LHCN-M2 (cell line): ENCODE measurements around the gene PRELID1. TPM values are rescaled to one million over a fixed set of nuclear protein-coding genes. Genes with fewer than 3 reads are reported as not detected.

ENCODE experiments used
- DNase-seq: peaks from one replicate; pipeline ENCODE4 v3.0.0-alpha.2; 2012; ENCODE audit warnings: low read depth
- total RNA-seq: library from RNA; depleted of rRNA; stranded (reverse); fragments of >200 nt; gene quantifications from 2 replicates; pipeline ENCODE4 v1.2.3, GENCODE V29; 2014

PRELID1 gene
- total RNA-seq, 1 experiment from 2014 or later = 247 TPM

DNA sequence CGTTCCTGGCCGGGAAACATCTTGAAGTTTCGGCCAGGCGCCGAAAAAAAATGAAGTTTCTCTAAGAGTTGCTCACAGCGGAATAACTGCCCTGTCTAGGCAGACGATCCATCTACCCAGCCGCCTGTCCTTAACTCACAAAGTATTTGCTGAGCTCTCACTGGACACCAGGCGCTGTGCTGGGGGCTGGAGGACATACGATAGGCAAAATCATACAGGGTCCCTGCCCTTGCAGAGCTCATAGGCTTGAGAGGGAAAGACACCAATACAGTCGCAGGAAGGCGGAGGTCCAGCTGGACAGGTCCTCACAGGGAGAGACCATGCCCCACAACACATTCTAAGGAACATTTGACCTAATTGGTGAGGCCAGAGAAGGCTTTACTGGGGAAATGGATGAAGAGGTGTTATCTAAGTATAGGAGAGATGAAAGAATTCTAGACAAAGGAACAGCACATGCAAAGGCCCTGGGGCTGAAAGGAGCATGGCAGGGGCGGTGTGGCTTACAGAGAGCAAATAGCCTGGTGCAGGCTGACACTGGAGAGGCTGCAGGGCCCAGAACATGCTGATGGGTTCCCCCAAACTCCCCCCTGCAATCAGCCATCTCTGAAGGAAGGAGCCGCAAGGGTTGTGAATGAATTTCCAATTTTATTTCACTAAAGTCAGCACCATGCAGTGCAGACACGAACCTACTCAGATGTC, 10.1 kb downstream of the PRELID1 start:
- no peak for DNase-seq

- DNase-seq = no peak
Measured at GRCh38 chr5:177314376-177315342, 11.1 kb downstream of the PRELID1 start.

DNA sequence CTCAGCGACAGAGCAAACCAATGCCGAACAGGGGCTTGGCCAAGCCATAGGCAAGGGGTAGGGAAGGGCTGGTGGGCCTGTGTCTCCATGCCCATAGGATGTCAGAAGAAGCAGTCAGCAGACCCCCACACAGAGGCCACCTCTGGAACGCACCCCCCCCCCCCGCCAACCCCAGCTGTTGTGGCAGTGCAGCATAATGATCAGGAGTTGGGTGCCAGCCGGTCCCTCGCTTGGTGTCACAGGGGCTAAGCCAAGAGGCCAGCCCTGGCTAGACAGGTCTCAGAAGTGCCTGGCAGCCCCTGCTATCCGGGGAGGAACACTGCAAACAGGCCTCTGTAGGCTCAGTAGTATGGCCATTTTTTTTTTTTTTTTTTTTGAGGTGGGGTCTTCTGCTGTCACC, 11.8 kb downstream of the PRELID1 start:
- no peak for DNase-seq

DNA sequence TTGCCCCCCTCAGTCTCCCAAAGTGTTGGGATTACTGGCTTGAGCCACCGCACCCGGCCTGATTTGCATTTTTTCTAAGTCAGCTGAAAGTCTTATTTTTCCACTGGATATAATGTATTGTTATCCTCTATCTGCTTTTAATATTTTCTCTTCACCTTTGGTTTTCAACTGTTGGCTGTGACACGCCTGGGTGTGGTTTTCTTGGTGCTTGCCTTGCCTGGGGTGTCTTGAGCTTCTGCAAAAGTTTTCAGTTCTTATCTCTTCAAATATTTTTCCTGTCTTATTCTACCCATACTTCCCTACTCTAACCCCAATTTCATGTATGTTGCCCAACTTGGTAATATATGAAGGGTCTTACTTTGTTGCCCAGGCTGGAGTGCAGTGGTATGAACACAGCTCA, 12.4 kb downstream of the PRELID1 start:
- no peak for DNase-seq

GRCh38 chr5:177317959-177318377, 14.4 kb downstream of the PRELID1 start:
- DNase-seq = peak; percentile 69

- no peak for DNase-seq
Measured at GRCh38 chr5:177319913-177320588, 16.5 kb downstream of the PRELID1 start.

DNA sequence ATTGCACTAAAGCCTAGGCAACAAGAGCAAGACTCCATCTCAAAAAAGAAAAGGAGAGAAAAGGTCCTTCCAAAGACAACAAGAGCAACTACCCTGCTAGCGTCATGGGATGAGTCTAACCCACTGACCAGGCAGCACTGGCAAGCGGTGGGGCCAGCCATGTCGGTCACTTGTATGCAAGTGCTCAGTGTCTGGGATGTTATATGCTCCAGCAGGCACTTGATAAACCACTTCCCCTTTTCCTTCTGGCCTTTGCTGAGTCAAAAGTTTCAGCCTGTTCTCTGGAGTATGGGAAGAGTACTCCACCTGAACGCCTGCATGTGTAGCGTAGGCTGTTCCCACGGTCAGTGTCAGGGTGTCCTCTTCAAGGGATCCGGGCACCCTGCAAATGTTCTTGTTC, 17.3 kb downstream of the PRELID1 start:
- no peak for DNase-seq

- no peak for DNase-seq
Measured at GRCh38 chr5:177325868-177326381, 22.3 kb downstream of the PRELID1 start.

DNA sequence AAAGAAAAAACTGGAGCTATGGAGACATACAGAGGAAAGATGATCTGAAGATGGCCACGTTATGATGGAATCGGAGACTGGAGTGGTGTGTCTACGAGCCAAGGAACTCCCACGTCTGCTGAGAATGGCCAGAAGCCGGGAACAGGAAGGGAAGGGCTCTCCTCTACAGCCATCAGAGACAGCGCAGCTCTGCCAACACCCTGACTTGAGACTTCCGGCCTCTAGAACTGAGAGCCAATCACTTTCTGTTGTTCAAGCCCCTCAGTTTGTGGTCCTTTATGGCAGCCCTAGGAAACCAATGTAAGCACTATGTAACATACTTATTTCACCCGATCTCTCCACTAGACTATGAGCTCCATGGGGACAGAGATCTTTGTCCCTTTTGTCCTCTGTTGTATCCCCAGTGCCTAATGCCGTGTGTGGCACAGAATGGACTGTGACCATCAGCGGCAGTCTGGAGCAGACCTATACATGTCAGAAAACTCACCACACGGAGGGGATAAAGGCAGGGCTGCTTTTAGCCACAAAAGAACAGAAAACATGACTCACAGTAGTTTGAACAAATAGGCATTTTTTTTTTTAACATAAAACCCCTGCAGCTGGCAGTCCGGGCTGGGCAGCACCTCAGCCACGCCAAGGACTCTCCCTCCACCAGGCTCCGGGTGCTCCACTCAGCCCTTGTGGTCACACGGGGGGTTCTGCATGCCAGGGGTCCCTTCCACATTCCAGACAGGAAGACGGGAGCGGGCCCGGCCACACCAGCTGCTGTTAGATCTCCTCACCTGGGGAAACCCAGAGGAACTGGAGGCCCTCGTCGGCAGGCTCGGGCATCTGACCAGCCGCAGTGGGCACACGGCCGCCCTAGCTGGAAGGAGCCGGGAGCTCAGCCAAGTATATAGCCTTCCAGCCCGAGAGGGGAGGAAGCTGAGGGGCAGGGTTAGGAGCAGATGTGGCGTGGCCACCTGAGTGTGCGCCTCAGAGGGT, 24.2 kb downstream of the PRELID1 start:
- DNase-seq = peak; percentile 92

GRCh38 chr5:177328545-177329231, 25.1 kb downstream of the PRELID1 start:
- no peak for DNase-seq

DNA sequence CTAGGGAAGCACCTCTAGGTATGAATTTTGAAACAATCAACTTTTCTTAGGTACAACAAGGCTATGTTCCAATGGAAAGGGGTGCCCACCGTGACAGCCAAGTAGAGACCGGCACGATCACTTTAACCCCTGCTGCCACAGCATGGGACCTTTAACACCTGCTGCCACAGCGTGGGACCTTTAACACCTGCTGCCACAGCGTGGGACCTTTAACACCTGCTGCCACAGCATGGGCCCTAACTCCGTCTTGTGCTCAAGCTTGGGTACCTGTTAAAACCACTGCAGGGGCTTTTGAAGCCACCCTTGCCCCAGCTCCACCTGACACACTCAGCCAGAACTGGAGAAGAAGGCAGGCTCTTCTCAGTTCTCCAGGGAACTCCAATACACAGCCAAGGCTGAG, 26.3 kb downstream of the PRELID1 start:
- DNase-seq = no peak

DNA sequence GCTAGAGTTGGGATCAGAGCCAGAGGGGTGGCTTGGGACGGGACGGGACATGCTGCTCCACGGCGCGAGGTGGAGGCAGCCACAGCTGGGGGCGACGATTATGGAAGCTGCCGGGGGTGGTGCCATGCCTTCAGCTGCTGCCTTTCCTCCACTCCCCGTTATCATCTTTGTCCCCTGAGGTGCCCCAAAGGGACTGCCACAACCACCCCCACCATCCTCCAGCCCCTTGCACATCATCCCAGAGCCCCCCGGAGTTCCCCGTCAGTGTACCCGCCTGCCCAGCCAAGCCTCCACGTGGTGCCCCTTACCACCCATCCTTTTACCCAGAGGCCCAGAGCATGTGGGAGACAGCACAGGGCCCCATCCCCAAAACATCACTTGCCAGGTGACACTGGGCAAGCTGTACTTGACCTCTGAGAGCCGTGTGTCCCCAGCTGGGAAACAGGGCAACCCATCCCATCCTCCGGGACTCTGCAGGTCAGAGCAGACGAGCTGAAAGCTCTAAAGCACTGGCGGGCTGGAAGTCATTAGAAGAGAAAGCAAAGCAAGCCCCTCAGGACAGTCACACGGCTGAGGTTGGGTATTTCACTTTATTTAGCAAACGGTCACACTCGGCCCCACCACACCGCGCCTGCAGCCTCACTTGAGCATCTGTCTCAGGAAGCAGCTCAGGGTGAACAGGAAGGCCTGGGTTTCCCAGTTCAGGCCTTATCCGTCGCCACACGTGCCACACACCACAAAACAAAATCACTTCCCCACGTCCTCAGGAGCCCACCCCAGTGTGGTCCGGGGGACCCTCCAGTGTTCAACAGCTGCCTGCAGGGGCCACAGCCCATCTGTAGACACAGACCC, 27.6 kb downstream of the PRELID1 start:
- no peak for DNase-seq

- DNase-seq = no peak
Measured at GRCh38 chr5:177332031-177332895, 28.7 kb downstream of the PRELID1 start.

DNA sequence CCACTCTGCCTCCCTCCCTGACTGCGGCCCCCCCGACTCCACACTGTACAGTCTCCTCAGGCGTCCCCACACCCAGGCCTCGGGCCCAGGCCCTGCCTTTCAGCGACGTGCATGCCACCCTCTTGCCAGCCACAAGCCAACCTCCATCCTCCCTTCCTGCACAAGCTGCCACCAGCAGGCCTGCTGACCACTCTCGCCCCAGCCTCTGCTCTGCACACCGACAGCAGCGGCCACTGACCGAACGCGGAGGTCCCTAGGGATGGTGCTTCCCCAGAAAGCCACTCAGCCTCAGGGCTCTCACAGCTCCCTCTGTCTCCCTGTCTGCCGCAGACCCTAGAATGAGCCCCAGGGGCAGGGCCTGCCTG, 29.3 kb downstream of the PRELID1 start:
- no peak for DNase-seq

GRCh38 chr5:177333420-177334154, 30.0 kb downstream of the PRELID1 start:
- DNase-seq = no peak

DNA sequence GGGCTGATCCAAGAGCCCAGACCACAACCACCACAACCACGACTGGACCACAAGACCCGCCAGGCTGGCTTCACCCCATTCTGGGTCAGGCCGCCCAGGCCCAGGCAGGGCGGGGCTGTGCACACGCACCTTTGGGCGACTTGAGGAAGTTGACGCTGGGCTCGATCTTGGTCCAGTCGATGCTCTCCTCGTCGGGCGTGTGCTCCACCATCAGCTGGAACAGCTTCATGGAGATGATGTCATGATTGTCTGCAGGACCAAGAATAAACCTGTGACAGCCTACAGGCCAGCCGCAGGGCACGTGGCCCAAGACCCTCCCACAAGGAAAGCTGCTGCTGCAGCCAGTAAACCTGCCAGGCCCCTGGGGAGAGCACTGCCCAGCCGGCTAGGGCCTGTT, 30.6 kb downstream of the PRELID1 start:
- DNase-seq = no peak
